H9 (cell line): ENCODE data around the gene ITPR2. TPM values are rescaled to one million over a fixed set of nuclear protein-coding genes. Genes with fewer than 3 reads are reported as not detected.

Source experiments
- DNase-seq: peaks from one replicate; pipeline ENCODE4 v3.0.0-alpha.2; 2017
- H2AFZ ChIP-seq: one replicate; pipeline ENCODE4 v1.6.1; 2013; ENCODE audit warnings: mild to moderate bottlenecking, low read length, control low read depth, moderate library complexity
- H2AK5ac ChIP-seq: 2 replicates; pipeline ENCODE4 v1.6.1; 2013; ENCODE audit warnings: low read length, control low read depth, mixed read lengths; ENCODE audit not compliant: insufficient read length
- H2BK120ac ChIP-seq: one replicate; pipeline ENCODE4 v1.6.1; 2013; ENCODE audit warnings: low read depth, mild to moderate bottlenecking, low read length, control low read depth, inconsistent platforms; ENCODE audit not compliant: poor library complexity, severe bottlenecking
- H2BK12ac ChIP-seq: 2 replicates; pipeline ENCODE4 v1.6.1; 2013; ENCODE audit warnings: low read length, control low read depth, mixed read lengths, low read depth; ENCODE audit not compliant: insufficient read length
- H2BK15ac ChIP-seq: 2 replicates; pipeline ENCODE4 v1.6.1; 2013; ENCODE audit warnings: low read depth, low read length, control low read depth
- H2BK20ac ChIP-seq: one replicate; pipeline ENCODE4 v1.6.1; 2013; ENCODE audit warnings: low read depth, mild to moderate bottlenecking, low read length, control low read depth, inconsistent platforms; ENCODE audit not compliant: poor library complexity, severe bottlenecking
- H2BK5ac ChIP-seq: 2 replicates; pipeline ENCODE4 v1.6.1; 2013; ENCODE audit warnings: low read length, control low read depth, mixed read lengths; ENCODE audit not compliant: insufficient read length
- H3K14ac ChIP-seq: 2 replicates; pipeline ENCODE4 v1.6.1; 2013; ENCODE audit warnings: low read length, control low read depth; ENCODE audit not compliant: insufficient read depth
- H3K18ac ChIP-seq: 2 replicates; pipeline ENCODE4 v1.6.1; 2013; ENCODE audit warnings: low read depth, mild to moderate bottlenecking, mixed read lengths, low read length, control low read depth; ENCODE audit not compliant: insufficient read length
- H3K23ac ChIP-seq: 2 replicates; pipeline ENCODE4 v1.6.1; 2013; ENCODE audit warnings: low read length, control low read depth, mixed read lengths, low read depth; ENCODE audit not compliant: insufficient read length
- H3K23me2 ChIP-seq: 2 replicates; pipeline ENCODE4 v1.6.1; 2013; ENCODE audit warnings: low read depth, mild to moderate bottlenecking, mixed read lengths, low read length, control low read depth; ENCODE audit not compliant: insufficient read length, poor library complexity, severe bottlenecking
- H3K27ac ChIP-seq: 2 replicates; pipeline ENCODE4 v1.5.1; 2013; ENCODE audit warnings: low read length, control low read depth, mixed read lengths, low read depth; ENCODE audit not compliant: insufficient read length
- H3K27me3 ChIP-seq: 2 replicates; pipeline ENCODE4 v1.6.1; 2013; ENCODE audit warnings: low read length, control low read depth, inconsistent platforms; ENCODE audit not compliant: insufficient read depth
- H3K4ac ChIP-seq: 2 replicates; pipeline ENCODE4 v1.6.1; 2013; ENCODE audit warnings: low read depth, mild to moderate bottlenecking, control low read depth, inconsistent platforms, low read length, moderate library complexity
- H3K4me1 ChIP-seq: 2 replicates; pipeline ENCODE4 v1.6.1; 2013; ENCODE audit warnings: low read length, control low read depth, inconsistent platforms; ENCODE audit not compliant: insufficient read depth
- H3K4me2 ChIP-seq: 2 replicates; pipeline ENCODE4 v1.6.1; 2013; ENCODE audit warnings: low read length, control low read depth, mixed read lengths; ENCODE audit not compliant: insufficient read length, insufficient read depth
- H3K56ac ChIP-seq: 2 replicates; pipeline ENCODE4 v1.6.1; 2013; ENCODE audit warnings: low read depth, mild to moderate bottlenecking, mixed read lengths, low read length, control low read depth; ENCODE audit not compliant: insufficient read length
- H3K79me1 ChIP-seq: 2 replicates; pipeline ENCODE4 v1.6.1; 2013; ENCODE audit warnings: low read depth, mild to moderate bottlenecking, moderate library complexity, low read length, control low read depth, inconsistent platforms; ENCODE audit not compliant: insufficient read depth, poor library complexity, severe bottlenecking
- H3K79me2 ChIP-seq: 2 replicates; pipeline ENCODE4 v1.6.1; 2013; ENCODE audit warnings: low read length, control low read depth, inconsistent platforms; ENCODE audit not compliant: insufficient read depth
- H3K9ac ChIP-seq: 2 replicates; pipeline ENCODE4 v1.6.1; 2013; ENCODE audit warnings: low read length, control low read depth, mixed read lengths; ENCODE audit not compliant: insufficient read length; ENCODE audit errors: extremely low read depth
- H3K9me3 ChIP-seq: one replicate; pipeline ENCODE4 v1.6.1; 2013; ENCODE audit warnings: low read depth, low read length, inconsistent platforms; ENCODE audit not compliant: control insufficient read depth
- H3T11ph ChIP-seq: one replicate; pipeline ENCODE4 v1.6.1; 2013; ENCODE audit warnings: mild to moderate bottlenecking, low read length, control low read depth, inconsistent platforms
- H4K20me1 ChIP-seq: one replicate; pipeline ENCODE4 v1.6.1; 2013; ENCODE audit not compliant: control insufficient read depth, insufficient read length, insufficient read depth
- H4K5ac ChIP-seq: 2 replicates; pipeline ENCODE4 v1.6.1; 2013; ENCODE audit warnings: low read depth, mild to moderate bottlenecking, mixed read lengths, low read length, control low read depth; ENCODE audit not compliant: insufficient read length
- H4K8ac ChIP-seq: replicated peaks from 2 replicates; pipeline ENCODE4 v1.6.1; 2013; ENCODE audit warnings: low read length, control low read depth, mixed read lengths, low read depth; ENCODE audit not compliant: insufficient read length
- H4K91ac ChIP-seq: 2 replicates; pipeline ENCODE4 v1.6.1; 2013; ENCODE audit warnings: low read depth, mild to moderate bottlenecking, moderate library complexity, mixed read lengths, low read length, control low read depth; ENCODE audit not compliant: insufficient read length
- H3K27ac Mint-ChIP-seq, 3 experiments: 2 replicates in 2 of 3; 3 replicates in 1 of 3; pipeline ENCODE4 v1.8.0; 2020 to 2021; ENCODE audit warnings: mixed read lengths in 3 of 3, mild to moderate bottlenecking in 1 of 3, moderate library complexity in 1 of 3
- H3K27me3 Mint-ChIP-seq: 2 replicates; pipeline ENCODE4 v1.8.0; 2021; ENCODE audit warnings: low read depth, mild to moderate bottlenecking, moderate library complexity, mixed read lengths
- H3K36me3 Mint-ChIP-seq, 3 experiments: 2 replicates in 2 of 3; 3 replicates in 1 of 3; pipeline ENCODE4 v1.8.0; 2020 to 2021; ENCODE audit warnings: low read depth in 3 of 3, mixed read lengths in 3 of 3; ENCODE audit not compliant: insufficient read depth in 1 of 3
- H3K4me1 Mint-ChIP-seq, 2 experiments: 2 replicates each; pipeline ENCODE4 v1.8.0; 2020; ENCODE audit warnings: mixed read lengths in 2 of 2
- H3K4me3 Mint-ChIP-seq, 2 experiments: 2 replicates in 1 of 2; 3 replicates in 1 of 2; pipeline ENCODE4 v1.8.0; 2020 to 2021; ENCODE audit warnings: mild to moderate bottlenecking in 2 of 2, mixed read lengths in 2 of 2, moderate library complexity in 1 of 2
- H3K9me3 Mint-ChIP-seq, 2 experiments: 2 replicates in 1 of 2; 3 replicates in 1 of 2; pipeline ENCODE4 v1.8.0; 2020; ENCODE audit warnings: mild to moderate bottlenecking in 2 of 2, mixed read lengths in 2 of 2, moderate library complexity in 1 of 2
- CTCF ChIP-seq: fragments of 200-600 bp; sonication (generic); conservative IDR thresholded peaks from 3 replicates; pipeline ENCODE4 v1.8.0; 2021; ENCODE audit warnings: antibody characterized with exemption, mild to moderate bottlenecking
- WGBS: extraction: QIAGEN DNeasy Blood & Tissue Kit; methylation state at CpG from one replicate; pipeline ENCODE4 v1.1.7; 2013; ENCODE audit warnings: missing lambda C conversion rate, low lambda C conversion rate, mixed read lengths; ENCODE audit not compliant: insufficient read length; ENCODE audit errors: extremely low coverage; 5-methylcytosine and 5-hydroxymethylcytosine counted together
- total RNA-seq: library from RNA; stranded (reverse); gene quantifications from 2 replicates; pipeline ENCODE4 v1.2.1, GENCODE V29; 2021

The ITPR2 gene
- total RNA-seq, 1 experiment from 2014 or later: 14.8 TPM

GRCh38 chr12:26767116-26767515, 65.9 kb downstream of the ITPR2 start:
- H3K79me2 ChIP-seq: no peaks in the 10 kb centered on the region; the same call in 1 of the 2 replicates
- no peaks in the 10 kb centered on the region for H3K9me3 ChIP-seq
- H3K23me2 ChIP-seq: no peaks in the 10 kb centered on the region
- H3K56ac ChIP-seq: no peak overlapping the region
- no peaks in the 10 kb centered on the region for H3K27me3 ChIP-seq
- H3K27ac Mint-ChIP-seq: peak overlapping the region in 1 of 3 experiments; percentile 25; a peak in 2 of 7 replicates
- no peak overlapping the region for H3K27ac ChIP-seq
- H3K14ac ChIP-seq: no peak overlapping the region
- no peaks in the 10 kb centered on the region for H3K27me3 Mint-ChIP-seq
- no peak overlapping the region for H2BK15ac ChIP-seq
- H3K4me1 ChIP-seq: no peaks in the 10 kb centered on the region; the same call in 1 of the 2 replicates
- no peak overlapping the region for H3K4me3 Mint-ChIP-seq
- no peak overlapping the region for H3K18ac ChIP-seq
- no peak overlapping the region for H3T11ph ChIP-seq
- H3K9me3 Mint-ChIP-seq: peaks cover 2 to 3% of the 10 kb centered on the region in 2 experiments
- H3K4me1 Mint-ChIP-seq: 0 out of 4 replicates have a peak, but pooled peaks cover 3 to 4% of the 10 kb centered on the region in 2 experiments
- no peak overlapping the region for H4K91ac ChIP-seq
- H2BK5ac ChIP-seq: no peak overlapping the region
- TF ChIP-seq CTCF: peak; percentile 40; the same call in 1 of the 3 replicates
- no peak overlapping the region for H3K4ac ChIP-seq
- H4K5ac ChIP-seq: no peak overlapping the region
- H3K4me2 ChIP-seq: no peak overlapping the region
- H4K20me1 ChIP-seq: no peaks in the 10 kb centered on the region
- no peak overlapping the region for H2AFZ ChIP-seq
- no CpG with 5 or more reads among the region's 1 CpG for WGBS
- peaks cover 3 to 4% (median 3%) of the 10 kb centered on the region in 3 experiments; a peak in 6 of 7 replicates for H3K36me3 Mint-ChIP-seq
- H4K8ac ChIP-seq: no peak overlapping the region
- no peak for DNase-seq
- H3K79me1 ChIP-seq: no peaks in the 10 kb centered on the region
- no peak overlapping the region for H3K9ac ChIP-seq
- H2AK5ac ChIP-seq: no peak overlapping the region
- no peak overlapping the region for H3K23ac ChIP-seq
- H2BK120ac ChIP-seq: no peak overlapping the region
- no peak overlapping the region for H2BK20ac ChIP-seq
- no peak overlapping the region for H2BK12ac ChIP-seq
